Caki2 (cell line): ENCODE results near the gene MACROD1. TPM values are rescaled to one million over a fixed set of nuclear protein-coding genes. Genes with fewer than 3 reads are reported as not detected.

ENCODE experiments used
- DNase-seq: peaks from one replicate; pipeline ENCODE4 v3.0.0-alpha.2; 2015; ENCODE audit warnings: low read depth
- in situ Hi-C: cut with HindIII; loops from 2 replicates; pipeline ENCODE4 v1.10.0; 2016; ENCODE audit warnings: low sequenced_read_pairs, low pct_unique_long_range_greater_than_20kb, mixed read lengths
- total RNA-seq: library from RNA; depleted of rRNA; stranded (reverse); fragments of >200 nt; shearing (Covaris generic); gene quantifications from 2 replicates; pipeline ENCODE4 v1.2.3, GENCODE V29; 2014; ENCODE audit warnings: low replicate concordance

Gene MACROD1
- total RNA-seq, 1 experiment from 2014 or later: 42.9 TPM

- DNase-seq: no peak
- in situ Hi-C loops: no loop called here
Measured at GRCh38 chr11:64161037-64161436, 4.9 kb downstream of the MACROD1 start.

- in situ Hi-C loops: no loop called here
Measured at GRCh38 chr11:64157631-64158394, 8.1 kb downstream of the MACROD1 start.

GRCh38 chr11:64156235-64157011 lies 9.5 kb downstream of the MACROD1 start:
- in situ Hi-C loops: no loop called here
- DNase-seq: no peak

More at GRCh38 chr11:64157631-64158394, 8.1 kb downstream of the MACROD1 start:
- no peak for DNase-seq

GRCh38 chr11:64153812-64154211 lies 12.1 kb downstream of the MACROD1 start:
- DNase-seq: no peak
- in situ Hi-C loops: no loop called here

- DNase-seq: peak; percentile 41
- in situ Hi-C loops: no loop called here
Measured at GRCh38 chr11:64152841-64153691, 12.8 kb downstream of the MACROD1 start.

GRCh38 chr11:64151337-64151736 lies 14.6 kb downstream of the MACROD1 start:
- in situ Hi-C loops: no loop called here

GRCh38 chr11:64150481-64151239 lies 15.3 kb downstream of the MACROD1 start:
- no peak for DNase-seq
- in situ Hi-C loops: no loop called here

More at GRCh38 chr11:64151337-64151736, 14.6 kb downstream of the MACROD1 start:
- DNase-seq: no peak

- DNase-seq: no peak
- in situ Hi-C loops: no loop called here
Measured at GRCh38 chr11:64150051-64150450, 15.9 kb downstream of the MACROD1 start.

- DNase-seq: no peak
- in situ Hi-C loops: no loop called here
Measured at GRCh38 chr11:64148917-64149617, 16.8 kb downstream of the MACROD1 start.

GRCh38 chr11:64148226-64148916 lies 17.5 kb downstream of the MACROD1 start:
- in situ Hi-C loops: no loop called here
- DNase-seq: no peak

GRCh38 chr11:64146036-64146955 lies 19.6 kb downstream of the MACROD1 start:
- DNase-seq: no peak
- in situ Hi-C loops: no loop called here

- in situ Hi-C loops: no loop called here
- DNase-seq: no peak
Measured at GRCh38 chr11:64144587-64145472, 21.1 kb downstream of the MACROD1 start.

GRCh38 chr11:64141081-64141783 lies 24.7 kb downstream of the MACROD1 start:
- in situ Hi-C loops: no loop called here
- no peak for DNase-seq

- DNase-seq: no peak
- in situ Hi-C loops: no loop called here
Measured at GRCh38 chr11:64140082-64140481, 25.8 kb downstream of the MACROD1 start.
